Activated CD8-positive, alpha-beta memory T cell treated with anti-CD3 and anti-CD28 coated beads, Interleukin-2, amount 50 U/mL, for 1 hour (primary cell): Measurements from ENCODE around the gene LACTB.
A peak's percentile ranks its signal among the peaks of the same experiment; 100 is the strongest.

ENCODE experiments used
- DNase-seq: peaks from one replicate; pipeline ENCODE4 v3.0.0-alpha.2; 2020; ENCODE audit errors: extremely low read depth

Gene LACTB

GRCh38 chr15:63172851-63173451 is 51.3 kb downstream of the LACTB start:
- DNase-seq, result no peak

GRCh38 chr15:63176302-63176701 is 54.6 kb downstream of the LACTB start:
- no peak for DNase-seq

GRCh38 chr15:63178034-63178433 is 56.4 kb downstream of the LACTB start:
- DNase-seq, result no peak

- no peak for DNase-seq
Observed at GRCh38 chr15:63180746-63181145, 59.1 kb downstream of the LACTB start.

- no peak for DNase-seq
Observed at GRCh38 chr15:63181648-63182047, 60.0 kb downstream of the LACTB start.

- no peak for DNase-seq
Observed at GRCh38 chr15:63185206-63185605, 63.5 kb downstream of the LACTB start.

- no peak for DNase-seq
Observed at GRCh38 chr15:63186065-63186464, 64.4 kb downstream of the LACTB start.

GRCh38 chr15:63187589-63188226 is 66.0 kb downstream of the LACTB start:
- DNase-seq, result no peak

GRCh38 chr15:63188247-63188925 is 66.7 kb downstream of the LACTB start:
- no peak for DNase-seq

GRCh38 chr15:63188926-63189871 is 67.5 kb downstream of the LACTB start, which contains the start of gene RAB8B:
RAB8B (plus strand) TSS chr15:63189606; CDS start chr15:63189625, 19 bp downstream.
- peak; percentile 94 for DNase-seq

GRCh38 chr15:63189941-63190768 is 68.5 kb downstream of the LACTB start:
- no peak for DNase-seq

GRCh38 chr15:63190769-63191649 is 69.3 kb downstream of the LACTB start:
- no peak for DNase-seq
